ENCODE results near the gene CARNS1. TPM values are rescaled to one million over a fixed set of nuclear protein-coding genes. Genes with fewer than 3 reads are reported as not detected.

CARNS1 gene
- total and polyA plus RNA-seq, 9 of the 15 experiments (the other 6 are each of a cell fraction or from before 2014, with no cell fraction given) = 0.01 to 0.18 (median 0.06) TPM; not detected in 3

DNA sequence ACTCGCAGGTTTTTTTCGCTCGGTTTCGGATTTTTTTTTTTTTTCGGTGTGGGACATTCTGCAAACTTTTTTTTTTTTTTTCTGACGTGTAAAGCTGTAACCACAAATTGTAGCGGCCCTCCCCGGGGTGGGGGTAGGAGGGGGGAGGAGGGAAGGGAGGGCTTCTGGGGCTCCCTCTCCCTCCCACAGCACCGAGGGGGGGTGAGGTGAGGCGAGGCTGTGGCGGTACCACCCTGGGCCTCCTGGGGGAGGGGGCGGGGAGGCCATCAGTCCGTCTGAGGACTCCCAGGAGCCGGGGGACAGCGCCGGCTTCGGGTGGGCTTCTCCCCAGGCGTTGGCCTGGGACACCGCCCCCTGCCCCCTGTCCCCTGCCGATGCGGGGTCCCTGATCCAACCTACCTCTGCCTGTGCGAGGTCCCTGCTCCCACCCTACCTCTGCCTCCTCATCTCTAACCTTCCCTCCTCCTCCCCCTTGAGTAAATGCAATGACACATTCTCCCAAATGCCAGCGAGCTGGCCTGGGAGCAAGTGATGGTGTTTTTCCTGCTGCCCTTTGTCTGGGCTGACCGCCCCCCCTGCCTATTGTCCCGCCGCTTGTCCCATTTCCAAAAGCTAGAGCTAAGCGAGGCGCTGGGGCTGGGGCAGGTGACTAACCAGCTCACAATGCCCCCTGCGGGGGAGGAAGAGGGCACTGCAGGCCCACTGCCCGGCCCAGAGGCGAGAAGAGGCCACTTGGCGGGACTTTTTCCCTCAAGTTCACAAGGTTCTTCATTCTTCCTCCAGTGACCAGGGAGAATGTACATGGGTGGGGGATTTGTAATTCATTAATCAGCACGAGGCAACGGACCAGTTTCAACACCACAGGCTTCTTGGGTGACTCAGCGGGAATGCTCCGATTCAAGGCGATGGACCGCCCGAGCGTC is 41.6 kb upstream of the CARNS1 start (continued):
- TF ChIP-seq, protein P1, sequence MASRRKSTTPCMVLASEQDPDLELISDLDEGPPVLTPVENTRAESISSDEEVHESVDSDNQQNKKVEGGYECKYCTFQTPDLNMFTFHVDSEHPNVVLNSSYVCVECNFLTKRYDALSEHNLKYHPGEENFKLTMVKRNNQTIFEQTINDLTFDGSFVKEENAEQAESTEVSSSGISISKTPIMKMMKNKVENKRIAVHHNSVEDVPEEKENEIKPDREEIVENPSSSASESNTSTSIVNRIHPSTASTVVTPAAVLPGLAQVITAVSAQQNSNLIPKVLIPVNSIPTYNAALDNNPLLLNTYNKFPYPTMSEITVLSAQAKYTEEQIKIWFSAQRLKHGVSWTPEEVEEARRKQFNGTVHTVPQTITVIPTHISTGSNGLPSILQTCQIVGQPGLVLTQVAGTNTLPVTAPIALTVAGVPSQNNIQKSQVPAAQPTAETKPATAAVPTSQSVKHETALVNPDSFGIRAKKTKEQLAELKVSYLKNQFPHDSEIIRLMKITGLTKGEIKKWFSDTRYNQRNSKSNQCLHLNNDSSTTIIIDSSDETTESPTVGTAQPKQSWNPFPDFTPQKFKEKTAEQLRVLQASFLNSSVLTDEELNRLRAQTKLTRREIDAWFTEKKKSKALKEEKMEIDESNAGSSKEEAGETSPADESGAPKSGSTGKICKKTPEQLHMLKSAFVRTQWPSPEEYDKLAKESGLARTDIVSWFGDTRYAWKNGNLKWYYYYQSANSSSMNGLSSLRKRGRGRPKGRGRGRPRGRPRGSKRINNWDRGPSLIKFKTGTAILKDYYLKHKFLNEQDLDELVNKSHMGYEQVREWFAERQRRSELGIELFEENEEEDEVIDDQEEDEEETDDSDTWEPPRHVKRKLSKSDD (conservative IDR thresholded peaks at IDR 0.05; ENCODE audit: low read length) = no peak
- TF ChIP-seq NR2F6 (CRISPR knock-in tag; IDR thresholded peaks at IDR 0.05) = no peak
- TF ChIP-seq SAFB (IDR thresholded peaks at IDR 0.05; ENCODE audit: borderline replicate concordance, low read depth, low read length) = no peak
- no peak for TF ChIP-seq ZKSCAN3 (CRISPR knock-in tag; IDR thresholded peaks at IDR 0.05)
- TF ChIP-seq BDP1 (IDR thresholded peaks at IDR 0.05; ENCODE audit: insufficient read depth, insufficient read length) = no peak
- no peak for TF ChIP-seq MXI1 (IDR thresholded peaks at IDR 0.05; ENCODE audit: low read depth, low read length)
- no peak for TF ChIP-seq RBM34 (IDR thresholded peaks at IDR 0.05; ENCODE audit: borderline replicate concordance, insufficient read depth, low read length)
- TF ChIP-seq TCF3 (CRISPR knock-in tag; IDR thresholded peaks at IDR 0.05) = no peak
- TF ChIP-seq CTBP1 (IDR thresholded peaks at IDR 0.05; ENCODE audit: borderline replicate concordance) = peak; percentile 69; the same call in 1 of the 2 replicates
- no peak for TF ChIP-seq STAG1 (CRISPR knock-in tag; IDR thresholded peaks at IDR 0.05; ENCODE audit: borderline replicate concordance)
- TF ChIP-seq, protein P2, sequence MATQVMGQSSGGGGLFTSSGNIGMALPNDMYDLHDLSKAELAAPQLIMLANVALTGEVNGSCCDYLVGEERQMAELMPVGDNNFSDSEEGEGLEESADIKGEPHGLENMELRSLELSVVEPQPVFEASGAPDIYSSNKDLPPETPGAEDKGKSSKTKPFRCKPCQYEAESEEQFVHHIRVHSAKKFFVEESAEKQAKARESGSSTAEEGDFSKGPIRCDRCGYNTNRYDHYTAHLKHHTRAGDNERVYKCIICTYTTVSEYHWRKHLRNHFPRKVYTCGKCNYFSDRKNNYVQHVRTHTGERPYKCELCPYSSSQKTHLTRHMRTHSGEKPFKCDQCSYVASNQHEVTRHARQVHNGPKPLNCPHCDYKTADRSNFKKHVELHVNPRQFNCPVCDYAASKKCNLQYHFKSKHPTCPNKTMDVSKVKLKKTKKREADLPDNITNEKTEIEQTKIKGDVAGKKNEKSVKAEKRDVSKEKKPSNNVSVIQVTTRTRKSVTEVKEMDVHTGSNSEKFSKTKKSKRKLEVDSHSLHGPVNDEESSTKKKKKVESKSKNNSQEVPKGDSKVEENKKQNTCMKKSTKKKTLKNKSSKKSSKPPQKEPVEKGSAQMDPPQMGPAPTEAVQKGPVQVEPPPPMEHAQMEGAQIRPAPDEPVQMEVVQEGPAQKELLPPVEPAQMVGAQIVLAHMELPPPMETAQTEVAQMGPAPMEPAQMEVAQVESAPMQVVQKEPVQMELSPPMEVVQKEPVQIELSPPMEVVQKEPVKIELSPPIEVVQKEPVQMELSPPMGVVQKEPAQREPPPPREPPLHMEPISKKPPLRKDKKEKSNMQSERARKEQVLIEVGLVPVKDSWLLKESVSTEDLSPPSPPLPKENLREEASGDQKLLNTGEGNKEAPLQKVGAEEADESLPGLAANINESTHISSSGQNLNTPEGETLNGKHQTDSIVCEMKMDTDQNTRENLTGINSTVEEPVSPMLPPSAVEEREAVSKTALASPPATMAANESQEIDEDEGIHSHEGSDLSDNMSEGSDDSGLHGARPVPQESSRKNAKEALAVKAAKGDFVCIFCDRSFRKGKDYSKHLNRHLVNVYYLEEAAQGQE (IDR thresholded peaks at IDR 0.05; ENCODE audit: borderline replicate concordance) = peak; percentile 57; the same call in 1 of the 2 replicates
- TF ChIP-seq, protein P2 (CRISPR knock-in tag; IDR thresholded peaks at IDR 0.05; ENCODE audit: low read depth) = no peak
- TF ChIP-seq RHOXF2B (CRISPR knock-in tag; conservative IDR thresholded peaks at IDR 0.05) = no peak
- TF ChIP-seq ZNF165 (CRISPR knock-in tag; IDR thresholded peaks at IDR 0.05; ENCODE audit: borderline replicate concordance) = no peak
- TF ChIP-seq POLR2G (IDR thresholded peaks at IDR 0.05; ENCODE audit: low read depth, low read length) = peak; percentile 44; the same call in 1 of the 2 replicates
- no peak for TF ChIP-seq ZNF445 (CRISPR knock-in tag; IDR thresholded peaks at IDR 0.05; ENCODE audit: low read depth)
- peak; percentile 91 for TF ChIP-seq MAFF (IDR thresholded peaks at IDR 0.05; ENCODE audit: low read length)
- TF ChIP-seq FOXA1 (IDR thresholded peaks at IDR 0.05; ENCODE audit: borderline replicate concordance) = no peak
- TF ChIP-seq KLF10 (CRISPR knock-in tag; IDR thresholded peaks at IDR 0.05) = no peak

Measured in K562 (cell line).